HCT116 (cell line): ENCODE measurements around the gene RMRP. TPM values are rescaled to one million over a fixed set of nuclear protein-coding genes. Genes with fewer than 3 reads are reported as not detected.

ENCODE experiments used
- ATAC-seq: fragments of 200-7000 bp; cut with Tn5 transposase; 2 replicates; pipeline ENCODE4 v1.9.1; 2020; ENCODE audit warnings: mild to moderate bottlenecking, moderate library complexity
- BruUV-seq: library from RNA; stranded (reverse); fragments of 400-500 nt; replicated peaks from 2 replicates; lab custom pipeline; 2021; lab: Mats Ljungman, UMichigan
- CTCF ChIA-PET: fragments of 300-600 bp; sonication (Branson Sonifier 250); formaldehyde crosslinking; loops from one replicate; lab custom pipeline; 2021; ENCODE audit warnings: antibody characterized with exemption; lab: Charles Lee
- POLR2A ChIA-PET: fragments of 300-600, 350-600 bp; sonication (Branson Sonifier 250); formaldehyde crosslinking; loops from one replicate; lab custom pipeline; 2021; ENCODE audit warnings: antibody characterized with exemption; lab: Charles Lee
- RAD21 ChIA-PET, 2 experiments: fragments of 300-600 bp; sonication (Branson Sonifier 250); formaldehyde crosslinking; loops; one replicate each; lab custom pipeline; 2023; ENCODE audit warnings: low total read pairs in 2 of 2; ENCODE audit not compliant: uncharacterized antibody in 2 of 2, unreplicated experiment in 2 of 2, low non-redundant PET in 1 of 2; lab: Charles Lee
- DNase-seq: peaks from one replicate; pipeline ENCODE4 v3.0.0-alpha.2; 2010; ENCODE audit warnings: low read depth, low spot score
- H2AFZ ChIP-seq: fragments of 200-600 bp; shearing (Covaris generic), sonication (generic); 2 replicates; pipeline ENCODE4 v1.6.1; 2017; ENCODE audit warnings: low read depth, mixed run types, mixed read lengths, antibody characterized with exemption, low read length; ENCODE audit not compliant: poor library complexity, severe bottlenecking
- H3K27ac ChIP-seq: 2 replicates; pipeline ENCODE4 v1.5.1; 2012; ENCODE audit warnings: low read depth, low read length
- H3K27me3 ChIP-seq: fragments of 200-600 bp; sonication (generic); 2 replicates; pipeline ENCODE4 v1.6.1; 2016; ENCODE audit warnings: mixed run types, low read length, mixed read lengths; ENCODE audit not compliant: insufficient read depth
- H3K36me3 ChIP-seq, 2 experiments: fragments of 200-500 bp in 1 of 2; fragments of 200-600 bp in 1 of 2; sonication (Bioruptor generic) in 1 of 2; sonication (generic) in 1 of 2; 2 replicates each; pipeline versions ENCODE4 v1.5.1 to v1.6.1; 2014 to 2016; ENCODE audit warnings: low read length in 2 of 2, inconsistent platforms in 1 of 2, mixed read lengths in 1 of 2, mixed run types in 1 of 2; ENCODE audit not compliant: insufficient read depth in 2 of 2, control insufficient read depth in 1 of 2
- H3K4me1 ChIP-seq, 2 experiments: fragments of 200-600 bp in 1 of 2; sonication (generic) in 1 of 2; 2 replicates each; pipeline versions ENCODE4 v1.5.1 to v1.6.1; 2012 to 2017; ENCODE audit warnings: low read length in 2 of 2, inconsistent platforms in 1 of 2, mild to moderate bottlenecking in 1 of 2, mixed read lengths in 1 of 2, mixed run types in 1 of 2, moderate library complexity in 1 of 2; ENCODE audit not compliant: insufficient read depth in 2 of 2, control insufficient read depth in 1 of 2
- H3K4me2 ChIP-seq: fragments of 200-600 bp; sonication (generic); 2 replicates; pipeline ENCODE4 v1.6.1; 2017; ENCODE audit warnings: mixed run types, low read length, mixed read lengths
- H3K4me3 ChIP-seq, 2 experiments: fragments of 200-600 bp in 1 of 2; sonication (generic) in 1 of 2; replicated peaks in 1 of 2; 2 replicates each; pipeline ENCODE4 v1.5.1; 2011 to 2016; ENCODE audit warnings: low read length in 2 of 2, control low read depth in 1 of 2, low read depth in 1 of 2, mild to moderate bottlenecking in 1 of 2, mixed read lengths in 1 of 2, mixed run types in 1 of 2
- H3K79me2 ChIP-seq: fragments of 200-600 bp; sonication (generic); 2 replicates; pipeline ENCODE4 v1.6.1; 2017; ENCODE audit warnings: mild to moderate bottlenecking, mixed run types, low read length, moderate library complexity, mixed read lengths; ENCODE audit not compliant: insufficient read depth
- H3K9ac ChIP-seq: fragments of 200-600 bp; sonication (generic); 2 replicates; pipeline ENCODE4 v1.6.1; 2016; ENCODE audit warnings: low read length, mixed read lengths
- H3K9me2 ChIP-seq: fragments of 200-600 bp; sonication (generic), shearing (Covaris generic); 2 replicates; pipeline ENCODE4 v1.6.1; 2017; ENCODE audit warnings: mixed run types, mild to moderate bottlenecking, moderate library complexity; ENCODE audit not compliant: insufficient read depth
- H3K9me3 ChIP-seq, 2 experiments: fragments of 200-500 bp in 1 of 2; fragments of 200-600 bp in 1 of 2; sonication (Bioruptor generic) in 1 of 2; sonication (generic) in 1 of 2; 2 replicates each; pipeline ENCODE4 v1.6.1; 2014 to 2017; ENCODE audit warnings: low read length in 2 of 2, mixed read lengths in 2 of 2, inconsistent platforms in 1 of 2, low read depth in 1 of 2, mild to moderate bottlenecking in 1 of 2, mixed run types in 1 of 2, moderate library complexity in 1 of 2; ENCODE audit not compliant: control insufficient read depth in 1 of 2, insufficient read depth in 1 of 2
- H4K20me1 ChIP-seq: fragments of 200-600 bp; sonication (generic), shearing (Covaris generic); 2 replicates; pipeline ENCODE4 v1.6.1; 2017; ENCODE audit warnings: mixed run types, mild to moderate bottlenecking, moderate library complexity; ENCODE audit not compliant: insufficient read depth
- CEBPB ChIP-seq: IDR thresholded peaks from 2 replicates; pipeline ENCODE4 v1.6.1; 2012; ENCODE audit warnings: low read depth
- EGR1 ChIP-seq: IDR thresholded peaks from 2 replicates; pipeline ENCODE4 v1.6.1; 2012; ENCODE audit warnings: low read depth
- POLR2A ChIP-seq: IDR thresholded peaks from 2 replicates; pipeline ENCODE4 v1.7.0; 2011; ENCODE audit warnings: borderline replicate concordance; ENCODE audit not compliant: insufficient read depth, insufficient read length; ENCODE audit errors: extremely low read depth
- POLR2AphosphoS5 ChIP-seq: IDR thresholded peaks from 2 replicates; pipeline ENCODE4 v1.6.1; 2011; ENCODE audit warnings: mild to moderate bottlenecking, low read depth, low read length, moderate library complexity
- YY1 ChIP-seq: IDR thresholded peaks from 2 replicates; pipeline ENCODE4 v1.6.1; 2011; ENCODE audit warnings: low read length, low read depth, moderate library complexity, mild to moderate bottlenecking; ENCODE audit not compliant: insufficient replicate concordance; ENCODE audit errors: extremely low read depth
- ZFX ChIP-seq: fragments of 450-650 bp; IDR thresholded peaks from 2 replicates; pipeline ENCODE4 v1.6.1; 2017
- ZNF274 ChIP-seq: fragments of 200-500 bp; sonication (Bioruptor generic); IDR thresholded peaks from 2 replicates; pipeline ENCODE4 v1.6.1; 2014; ENCODE audit warnings: mild to moderate bottlenecking, low read depth, low read length, inconsistent platforms
- intact Hi-C: fragments of 100-400 bp; cut with micrococcal nuclease; formaldehyde crosslinking; loops from 2 replicates; pipeline ENCODE4 v1.10.0; 2022
- total RNA-seq: library from RNA; stranded (reverse); gene quantifications from one replicate; pipeline ENCODE4 v1.2.1, GENCODE V29; 2021; ENCODE audit not compliant: unreplicated experiment
- TF ChIP-seq, protein P1 (sequence below): IDR thresholded peaks from 2 replicates; pipeline ENCODE4 v1.6.1; 2011; ENCODE audit warnings: mild to moderate bottlenecking, low read length, moderate library complexity; ENCODE audit not compliant: insufficient replicate concordance; ENCODE audit errors: extremely low read depth
- TF ChIP-seq, protein P2 (sequence below): IDR thresholded peaks from 2 replicates; pipeline ENCODE4 v1.6.1; 2012

Gene RMRP
- total RNA-seq, 1 experiment from 2014 or later, result 30,969 TPM

DNA sequence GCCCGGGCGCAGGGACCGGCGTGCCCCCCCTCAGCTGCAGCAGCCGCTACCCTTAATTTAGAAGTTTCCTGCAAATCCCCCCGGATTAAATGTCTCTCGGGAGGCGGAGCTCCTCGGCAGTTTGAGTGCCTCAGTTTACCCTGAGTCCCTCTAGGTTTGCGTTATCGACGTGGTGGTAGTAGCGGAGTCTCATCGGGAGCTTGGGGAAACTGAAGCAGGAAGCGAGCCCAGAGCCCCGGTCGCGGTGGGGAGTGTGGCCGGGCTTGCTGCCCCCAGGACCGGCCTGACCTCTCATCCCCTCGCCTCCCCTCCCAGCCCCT is 32.4 kb upstream of the RMRP start (continued):
- TF ChIP-seq, protein P1, sequence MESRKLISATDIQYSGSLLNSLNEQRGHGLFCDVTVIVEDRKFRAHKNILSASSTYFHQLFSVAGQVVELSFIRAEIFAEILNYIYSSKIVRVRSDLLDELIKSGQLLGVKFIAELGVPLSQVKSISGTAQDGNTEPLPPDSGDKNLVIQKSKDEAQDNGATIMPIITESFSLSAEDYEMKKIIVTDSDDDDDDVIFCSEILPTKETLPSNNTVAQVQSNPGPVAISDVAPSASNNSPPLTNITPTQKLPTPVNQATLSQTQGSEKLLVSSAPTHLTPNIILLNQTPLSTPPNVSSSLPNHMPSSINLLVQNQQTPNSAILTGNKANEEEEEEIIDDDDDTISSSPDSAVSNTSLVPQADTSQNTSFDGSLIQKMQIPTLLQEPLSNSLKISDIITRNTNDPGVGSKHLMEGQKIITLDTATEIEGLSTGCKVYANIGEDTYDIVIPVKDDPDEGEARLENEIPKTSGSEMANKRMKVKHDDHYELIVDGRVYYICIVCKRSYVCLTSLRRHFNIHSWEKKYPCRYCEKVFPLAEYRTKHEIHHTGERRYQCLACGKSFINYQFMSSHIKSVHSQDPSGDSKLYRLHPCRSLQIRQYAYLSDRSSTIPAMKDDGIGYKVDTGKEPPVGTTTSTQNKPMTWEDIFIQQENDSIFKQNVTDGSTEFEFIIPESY, result no peak
- TF ChIP-seq CEBPB (no peak), ZNF274 (no peak), EGR1 (no peak), YY1 (no peak)

- TSS peak; percentile 53 for BruUV-seq
- H3K9me3 ChIP-seq, result no peaks in the 10 kb centered on the region
- TF ChIP-seq, protein P2, sequence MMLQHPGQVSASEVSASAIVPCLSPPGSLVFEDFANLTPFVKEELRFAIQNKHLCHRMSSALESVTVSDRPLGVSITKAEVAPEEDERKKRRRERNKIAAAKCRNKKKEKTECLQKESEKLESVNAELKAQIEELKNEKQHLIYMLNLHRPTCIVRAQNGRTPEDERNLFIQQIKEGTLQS, result no peak
- peak; percentile 76 for TF ChIP-seq POLR2A
- peak; percentile 94 for TF ChIP-seq ZFX
- peak; percentile 87 for TF ChIP-seq POLR2AphosphoS5
- ATAC-seq (peak; percentile 72), DNase-seq (peak; percentile 33)
- ChIA-PET CTCF (interaction anchor here (0.9 to 1.4 kb wide), 3 partner anchors 11 to 987 kb away, joined by 3 to 8 read pairs (median 3); partner anchors contain the start of genes CCDC107 and RMRP), POLR2A (interaction anchor here (1.0 to 4.2 kb wide), 3 partner anchors 10 to 617 kb away, joined by 3 to 16 read pairs (median 15); partner anchors contain the start of genes ARHGEF39 and VCP), RAD21 (interaction anchor here in 1 of 2 experiments (0.6 kb wide), 1 partner anchor 86 kb away, joined by 3 read pairs; no protein-coding TSS in a partner anchor)
- H3K4me1 ChIP-seq, result peaks cover 18 to 30% of the 10 kb centered on the region in 2 experiments
- intact Hi-C loops, result loop anchor here (2.0 to 5.0 kb wide), 2 partner anchors 33 to 38 kb away; no protein-coding TSS in a partner anchor
- no peaks in the 10 kb centered on the region for H3K27me3 ChIP-seq
- H4K20me1 ChIP-seq, result no peaks in the 10 kb centered on the region
- no peak within 1 kb of the TSS for H2AFZ ChIP-seq
- peak within 1 kb of the TSS; percentile 83 to 90 for H3K4me3 ChIP-seq
- peak within 1 kb of the TSS; percentile 96 for H3K9ac ChIP-seq
- H3K4me2 ChIP-seq, result peak within 1 kb of the TSS; percentile 90
- H3K36me3 ChIP-seq, result peaks cover 24 to 34% of the 10 kb centered on the region in 2 experiments; a peak in 3 of 4 replicates
- no peaks in the 10 kb centered on the region for H3K9me2 ChIP-seq
- H3K79me2 ChIP-seq, result peaks cover 45% of the 10 kb centered on the region
- peak within 1 kb of the TSS; percentile 97 for H3K27ac ChIP-seq
These were observed 31.9 kb upstream of the RMRP start, which contains the start of gene TPM2 for GRCh38 chr9:35689542-35690293. TPM2 (minus strand) TSS chr9:35689925; CDS start chr9:35689817, 108 bp downstream.
